Heart right ventricle (tissue), 16 donors: ENCODE data around the gene PLEKHH1. TPM values are rescaled to one million over a fixed set of nuclear protein-coding genes. Genes with fewer than 3 reads are reported as not detected.

ENCODE experiments used
- ATAC-seq, 8 donors: fragments of 200-7000 bp; cut with Tn5 transposase; one replicate each; pipeline ENCODE4 v1.9.1; 2020; ENCODE audit warnings: mild to moderate bottlenecking in 8 of 8, moderate library complexity in 8 of 8, moderate number of reproducible peaks in 1 of 8
- DNase-seq, 2 donors: peaks; one replicate each; pipeline ENCODE4 v3.0.0-alpha.2; 2020
- H3K27ac ChIP-seq, 10 donors: fragments of 200-600 bp; sonication (generic) in 2 of 10; one replicate each; pipeline versions ENCODE4 v1.5.0 to v1.8.0; 2020 to 2022; ENCODE audit warnings: mild to moderate bottlenecking in 3 of 10
- H3K27me3 ChIP-seq, 7 donors: fragments of 200-600 bp; one replicate each; pipeline ENCODE4 v1.8.0; 2021 to 2022; ENCODE audit warnings: mild to moderate bottlenecking in 2 of 7
- H3K36me3 ChIP-seq, 9 donors: fragments of 200-600 bp; sonication (generic) in 1 of 9; one replicate each; pipeline versions ENCODE4 v1.5.0 to v1.8.0; 2020 to 2022; ENCODE audit warnings: mild to moderate bottlenecking in 2 of 9
- H3K4me1 ChIP-seq, 9 donors: fragments of 200-600 bp; sonication (generic) in 1 of 9; one replicate each; pipeline versions ENCODE4 v1.5.0 to v1.8.0; 2020 to 2022; ENCODE audit warnings: mild to moderate bottlenecking in 4 of 9
- H3K4me3 ChIP-seq, 10 donors: fragments of 200-600 bp; sonication (generic) in 2 of 10; one replicate each; pipeline versions ENCODE4 v1.5.0 to v1.8.0; 2020 to 2022; ENCODE audit warnings: mild to moderate bottlenecking in 7 of 10, moderate library complexity in 2 of 10
- H3K9me3 ChIP-seq, 11 donors: fragments of 200-600 bp in 10 of 11; sonication (generic) in 2 of 11; one replicate each; pipeline versions ENCODE4 v1.5.0 to v1.8.0; 2013 to 2022; ENCODE audit warnings: mild to moderate bottlenecking in 2 of 11, control low read depth in 1 of 11, moderate library complexity in 1 of 11
- CTCF ChIP-seq, 9 donors: fragments of 200-600 bp; sonication (generic) in 2 of 9; IDR thresholded peaks; one replicate each; pipeline versions ENCODE4 v1.5.0 to v1.8.0; 2021 to 2022; ENCODE audit warnings: antibody characterized with exemption in 9 of 9, mild to moderate bottlenecking in 5 of 9, moderate library complexity in 1 of 9
- WGBS, 2 donors: extraction: QIAGEN DNeasy Blood & Tissue Kit; methylation state at CpG; one replicate each; pipeline ENCODE4 v1.1.7; 2013; ENCODE audit warnings: inconsistent platforms in 1 of 2; 5-methylcytosine and 5-hydroxymethylcytosine counted together
- intact Hi-C, 10 donors: fragments of 100-400 bp; cut with DNase I; formaldehyde crosslinking; loops; one replicate each; pipeline versions ENCODE4 v1.11.1 to v1.14.2; 2022
- polyA plus RNA-seq, 2 donors: library from polyadenylated mRNA; stranded (reverse); fragments of 200-250 nt; gene quantifications; one replicate each; pipeline ENCODE4 v1.2.3, GENCODE V29; 2013
- total RNA-seq, 10 donors: library from RNA; stranded (reverse); fragmentation: NEBNext Ultra II Directional in 3 of 10; extraction: Animal tissue kit (Norgen Biotek cat#: 25700) in 3 of 10; gene quantifications; one replicate each; pipeline versions ENCODE4 v1.2.1 to v1.2.4, GENCODE V29; 2021 to 2023
- donor health status: Arrhythmogenic right ventricular cardiomyopathy.
- donor health status: ischemic (EF 13 %, LVEDD 7.1; RV severe dilation, severe dysfunction).
- donor health status: healthy with polysubstance abuse.
- donor health status: DM: no; HTN: yes; CAD: no.
- donor health status: DM: no; HTN: no; CAD: no.
- donor health status: ischemic (EF 25% LVEDD 6.9; RV normal size, moderate dysfunction).
- donor health status: ischemic (EF 25% LVEDD 5.7; RV mildly dilated, moderate dysfunction).
- donor health status: healthy.
- donor health status: DM: yes; HTN: yes; CAD: no.
- donor health status: Ischemic cardiomyopathy.
- donor health status: ischemic (EF 35%, LVEDD 5.7; RV mildly dilated, moderate dysfunction).
- donor health status: nonischemic (EF 11% LVEDD 7.7; RV severe dilation, severe dysfunction).
- donor health status: DM: yes; HTN: yes; CAD: no.
- donor health status: PGD.
- donor health status: ischemic (EF 29% LVEDD 5.4; RV normal size, mild dysfunction).
- donor health status: nonischemic (EF 23%, LVEDD 6.1; RV moderate dilation, normal function).

Gene PLEKHH1
- total and polyA plus RNA-seq, 12 donors = 1.7 to 14.8 (median 3.7) TPM

DNA sequence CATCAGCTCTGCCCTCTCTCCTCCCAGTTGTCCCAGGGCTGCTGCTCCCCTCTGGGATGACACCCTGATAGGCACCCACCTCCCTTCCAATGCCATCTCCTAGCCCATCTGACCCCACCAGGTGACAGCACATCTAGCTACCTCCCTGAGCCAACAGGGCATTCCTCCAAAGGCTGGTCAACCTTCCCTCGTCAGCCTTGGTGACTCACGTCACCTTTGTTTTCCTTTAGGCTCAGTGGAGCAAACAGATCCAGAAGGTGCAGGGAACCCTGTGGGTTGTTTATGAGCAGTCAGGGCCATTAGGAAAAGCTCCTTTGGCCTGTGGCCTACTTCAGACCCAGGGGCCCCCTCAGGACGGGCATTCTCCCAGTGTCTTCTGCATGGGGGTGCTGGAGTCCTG is 34.6 kb downstream of the PLEKHH1 start:
- ATAC-seq (no peak), DNase-seq (no peak)
- H3K9me3 ChIP-seq = no peaks in the 10 kb centered on the region
- H3K36me3 ChIP-seq = no peaks in the 10 kb centered on the region
- WGBS, 2 donors = 70 to 88% methylated on average over 3 of the region's 3 CpGs
- TF ChIP-seq CTCF (IDR thresholded peaks at IDR 0.05) = no peak
- no peaks in the 10 kb centered on the region for H3K4me1 ChIP-seq
- no peaks in the 10 kb centered on the region for H3K27me3 ChIP-seq
- intact Hi-C loops = loop anchor here in 3 of 10 donors (2.0 to 5.0 kb wide), 2 partner anchors 40 to 139 kb away; no protein-coding TSS in a partner anchor
- no peak overlapping the region for H3K27ac ChIP-seq
- H3K4me3 ChIP-seq = no peak overlapping the region

DNA sequence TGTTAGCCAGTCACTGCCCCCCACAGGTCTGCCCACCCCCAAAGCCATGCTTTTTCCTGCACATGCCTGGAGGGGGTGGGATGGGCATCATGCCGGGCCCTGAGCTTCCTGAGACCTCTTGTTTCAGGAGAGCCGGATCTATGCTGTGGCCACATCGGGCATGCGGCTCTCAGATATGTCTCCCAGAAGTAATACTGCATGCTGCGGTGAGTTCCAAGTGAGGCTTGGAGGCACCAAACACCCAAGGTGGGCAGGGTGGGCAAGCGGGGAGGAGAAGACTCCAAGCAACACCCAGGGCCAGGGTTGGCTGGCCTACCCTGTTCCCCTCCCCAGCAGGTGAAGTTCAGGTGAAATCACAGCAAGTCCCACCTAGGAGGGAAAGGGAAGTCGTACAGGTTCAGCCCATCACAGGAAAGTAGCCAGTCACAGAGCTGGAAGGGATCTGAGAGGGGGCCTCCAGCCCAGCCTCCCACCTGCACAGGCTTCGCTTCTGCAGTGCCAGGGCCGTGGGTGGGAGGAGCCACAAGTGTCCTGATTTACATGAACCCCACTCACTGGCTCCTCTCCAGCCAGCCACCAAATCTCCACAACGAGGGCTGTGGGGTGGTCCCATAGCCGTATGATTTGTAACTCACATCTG is 36.0 kb downstream of the PLEKHH1 start:
- H3K9me3 ChIP-seq = no peaks in the 10 kb centered on the region
- H3K27me3 ChIP-seq = no peaks in the 10 kb centered on the region
- 76 to 80% methylated on average over 11 of the region's 11 CpGs for WGBS, 2 donors
- H3K27ac ChIP-seq = no peak overlapping the region
- no peaks in the 10 kb centered on the region for H3K36me3 ChIP-seq
- no peak overlapping the region for H3K4me3 ChIP-seq
- TF ChIP-seq CTCF (IDR thresholded peaks at IDR 0.05) = no peak
- DNase-seq = no peak
- no peak for ATAC-seq
- no peaks in the 10 kb centered on the region for H3K4me1 ChIP-seq
- intact Hi-C loops = loop anchor here in 3 of 10 donors (2.0 to 5.0 kb wide), 2 partner anchors 42 to 140 kb away; no protein-coding TSS in a partner anchor

DNA sequence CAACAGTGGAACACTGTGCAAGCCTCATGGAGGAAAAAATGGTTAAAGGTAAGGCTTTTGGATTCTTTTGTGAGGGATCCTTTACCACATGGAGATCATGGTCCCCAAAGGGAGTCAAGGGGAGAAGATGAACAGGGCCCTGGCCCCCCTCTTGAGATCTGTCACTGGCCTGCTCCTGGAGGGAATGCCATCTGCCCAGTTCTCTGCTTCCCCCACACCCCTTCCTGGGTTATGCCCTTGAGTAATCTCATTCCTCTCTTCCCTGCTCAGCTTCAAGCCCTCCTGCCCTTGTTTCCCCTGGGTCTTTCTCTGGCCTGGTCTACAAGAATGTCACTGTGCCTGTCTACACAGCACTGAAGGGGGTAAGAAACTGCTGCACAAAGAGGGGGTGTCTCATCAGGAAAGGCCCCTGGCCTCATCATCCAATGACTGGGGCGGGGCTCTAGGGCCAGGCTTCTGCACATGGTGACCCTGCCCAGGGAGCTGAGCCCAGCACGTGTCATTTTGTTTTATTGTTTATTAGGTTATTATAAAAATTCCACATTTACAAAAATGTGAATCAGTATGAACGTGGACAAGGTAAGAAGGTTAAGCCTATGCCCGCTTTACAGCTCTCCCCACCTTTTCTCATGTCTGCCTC is 36.7 kb downstream of the PLEKHH1 start:
- WGBS, 2 donors = 86 to 87% methylated on average over 4 of the region's 4 CpGs
- ATAC-seq (no peak), DNase-seq (no peak)
- intact Hi-C loops = loop anchor here in 9 of 10 donors (2.0 to 10.0 kb wide), 6 partner anchors 42 to 143 kb away; no protein-coding TSS in a partner anchor
- no peak overlapping the region for H3K4me3 ChIP-seq
- H3K36me3 ChIP-seq = no peaks in the 10 kb centered on the region
- no peaks in the 10 kb centered on the region for H3K27me3 ChIP-seq
- no peak overlapping the region for H3K27ac ChIP-seq
- no peaks in the 10 kb centered on the region for H3K4me1 ChIP-seq
- no peak for TF ChIP-seq CTCF (IDR thresholded peaks at IDR 0.05)
- H3K9me3 ChIP-seq = no peaks in the 10 kb centered on the region

- Histone ChIP-seq H3K4me3 (no peak overlapping the region), H3K27me3 (no peaks in the 10 kb centered on the region), H3K9me3 (no peaks in the 10 kb centered on the region), H3K4me1 (no peaks in the 10 kb centered on the region), H3K27ac (no peak overlapping the region), H3K36me3 (no peaks in the 10 kb centered on the region)
- ATAC-seq (no peak), DNase-seq (no peak)
- intact Hi-C loops = loop anchor here in 8 of 10 donors (2.0 to 10.0 kb wide), 6 partner anchors 43 to 144 kb away; no protein-coding TSS in a partner anchor
- no peak for TF ChIP-seq CTCF (IDR thresholded peaks at IDR 0.05)
- 86 to 91% methylated on average over 7 of the region's 7 CpGs for WGBS, 2 donors
Measured at GRCh38 chr14:67570453-67570852, 37.4 kb downstream of the PLEKHH1 start.
